GM21423 (cell line): ENCODE data around the gene C16orf74.

Experiments
- ATAC-seq: cut with Tn5 transposase; IDR thresholded peaks from one replicate; pipeline ENCODE4 v1.9.1; 2021; ENCODE audit warnings: mild to moderate bottlenecking, moderate library complexity; ENCODE audit not compliant: unreplicated experiment

The C16orf74 gene

DNA sequence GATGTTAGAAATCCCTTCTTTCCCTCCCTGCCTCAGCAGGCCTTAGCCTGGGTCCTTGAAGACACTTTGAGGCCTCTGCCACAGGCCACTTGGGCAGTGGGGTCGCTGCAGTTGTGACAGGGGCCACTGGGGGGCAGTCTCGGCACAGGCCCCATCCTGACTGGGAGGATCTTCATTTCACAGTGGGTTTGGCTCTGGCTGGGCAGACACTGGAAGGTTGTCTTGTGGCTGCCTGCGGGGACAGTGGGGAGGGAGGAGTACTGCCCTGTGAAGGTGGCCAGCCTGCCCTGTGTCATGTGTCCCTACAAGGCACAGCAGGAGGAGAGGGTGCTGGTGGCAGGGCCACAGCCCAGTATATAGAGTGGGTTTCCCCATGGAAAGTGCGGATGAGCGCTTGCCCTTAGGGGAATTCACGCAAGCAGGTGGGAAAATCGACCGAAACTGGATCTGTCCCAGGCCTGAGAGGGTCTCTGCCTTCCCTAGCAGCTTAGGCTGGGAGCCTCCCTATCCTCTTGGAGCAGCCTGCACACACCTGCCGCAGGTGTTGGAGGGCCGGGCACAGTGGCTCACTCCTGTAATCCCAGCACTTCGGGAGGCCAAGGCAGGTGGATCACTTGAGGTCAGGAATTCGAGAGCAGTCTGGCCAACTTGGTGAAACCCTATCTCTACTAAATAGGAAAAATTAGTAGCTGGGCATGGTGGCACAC lies 90.9 kb downstream of the C16orf74 start:
- ATAC-seq: no peak

DNA sequence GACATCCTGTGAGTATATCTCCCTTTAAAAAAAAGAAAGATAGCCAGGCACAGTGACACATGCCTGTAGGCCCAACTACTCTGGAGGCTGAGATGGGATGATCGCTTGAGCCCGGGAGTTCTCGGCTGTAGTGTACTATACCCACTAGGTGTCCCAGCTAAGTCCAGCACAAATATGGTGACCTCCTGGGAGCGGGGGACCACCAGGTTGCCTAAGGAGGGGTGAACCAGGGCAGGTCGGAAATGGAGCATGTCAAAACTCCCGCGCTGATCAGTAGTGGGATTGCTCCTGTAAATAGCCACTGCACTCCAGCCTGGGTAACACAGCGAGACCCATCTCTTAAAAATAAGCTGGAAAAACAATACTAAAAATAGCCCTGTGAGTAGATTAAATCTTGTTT lies 91.6 kb downstream of the C16orf74 start:
- no peak for ATAC-seq

DNA sequence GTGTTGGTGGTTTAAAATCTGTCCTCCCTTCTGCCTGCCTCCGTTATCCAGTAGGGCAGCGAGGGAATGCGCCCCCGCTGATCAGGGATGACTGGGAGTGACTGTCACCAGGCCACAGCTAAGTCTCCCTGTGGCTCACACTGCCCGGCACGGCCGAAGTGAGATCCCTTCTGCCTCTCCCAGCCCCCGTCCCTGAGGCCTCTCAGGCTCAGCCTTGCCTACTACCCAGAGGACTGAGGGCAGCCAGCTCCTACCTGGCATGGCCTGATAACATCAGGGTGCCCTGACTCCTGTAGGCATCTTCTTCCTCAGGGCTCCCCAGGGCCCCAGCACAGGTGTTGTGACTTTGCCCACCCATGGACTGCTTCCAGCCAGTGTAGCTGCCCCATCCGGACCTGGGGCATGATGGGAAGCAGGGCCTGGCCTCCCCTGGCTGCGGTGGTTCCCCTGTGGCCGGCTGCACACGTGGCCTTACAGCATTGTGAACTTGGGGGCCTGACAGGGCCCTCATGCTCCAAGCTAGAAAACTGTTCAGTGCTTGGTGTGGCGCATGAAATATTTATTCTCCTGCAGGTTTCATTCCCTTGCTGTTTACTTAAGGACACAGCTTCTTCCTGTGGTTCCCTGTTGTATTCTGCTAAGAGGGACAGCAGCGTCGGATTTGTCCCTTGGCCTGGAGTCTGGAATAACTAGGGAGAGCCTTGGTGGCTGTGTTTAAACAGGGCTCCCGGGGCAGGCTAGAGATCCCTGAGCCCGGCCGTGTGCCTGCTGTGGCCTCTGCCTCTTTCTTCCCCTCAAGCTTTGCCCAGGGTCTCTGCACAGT lies 92.2 kb downstream of the C16orf74 start:
- ATAC-seq: no peak

DNA sequence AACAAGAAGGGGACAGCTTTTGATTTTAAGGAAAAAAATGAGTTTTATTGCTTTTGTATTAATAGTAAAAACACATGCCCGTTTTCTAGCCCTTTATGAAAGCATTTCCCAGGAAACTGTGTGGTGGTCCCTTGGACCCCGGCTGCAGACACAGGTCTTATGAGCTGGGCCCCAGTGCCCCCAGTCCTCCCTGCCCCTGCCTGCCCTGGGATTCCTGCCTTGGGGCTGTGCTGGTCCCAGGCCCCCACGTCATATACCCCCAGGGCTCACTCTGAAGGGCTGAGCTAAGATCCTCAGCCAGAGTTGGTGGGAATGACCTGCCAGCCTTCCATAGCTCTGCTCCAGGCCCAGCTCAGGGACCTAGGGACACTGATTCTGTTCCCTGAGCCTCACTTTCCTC lies 92.9 kb downstream of the C16orf74 start:
- no peak for ATAC-seq
